Thyroid gland (tissue), 4 donors: ENCODE results near the gene ZFC3H1.

ENCODE experiments used
- CTCF ChIP-seq, 6 experiments: fragments of 200-600 bp in 3 of 6; fragments of 450-650 bp in 3 of 6; sonication (generic) in 3 of 6; IDR thresholded peaks; one replicate each; pipeline ENCODE4 v1.5.1; 2016 to 2019; ENCODE audit warnings: antibody characterized with exemption in 6 of 6, mild to moderate bottlenecking in 2 of 6, inconsistent platforms in 1 of 6, moderate library complexity in 1 of 6
- POLR2A ChIP-seq, 2 donors: fragments of 450-650 bp; IDR thresholded peaks; one replicate each; pipeline ENCODE4 v1.6.1; 2017; ENCODE audit warnings: antibody characterized with exemption in 2 of 2, mild to moderate bottlenecking in 2 of 2, moderate library complexity in 1 of 2

GRCh38 chr12:71688961-71689570, 25.4 kb upstream of the ZFC3H1 start:
- TF ChIP-seq CTCF (IDR thresholded peaks at IDR 0.05): no peak
- no peak for TF ChIP-seq POLR2A (IDR thresholded peaks at IDR 0.05)
